A549 treated with AZD2906 at 1 μM for 4 hours (cell line): ENCODE data around the gene COA5. TPM values are rescaled to one million over a fixed set of nuclear protein-coding genes. Genes with fewer than 3 reads are reported as not detected.

Experiments used
- total RNA-seq: library from RNA; stranded (reverse); fragments of 200-300 nt; extraction: Qiagen RNA extraction; gene quantifications from 5 replicates; pipeline ENCODE4 v1.2.3, GENCODE V29; 2022

The COA5 gene, protein sequence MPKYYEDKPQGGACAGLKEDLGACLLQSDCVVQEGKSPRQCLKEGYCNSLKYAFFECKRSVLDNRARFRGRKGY
- 16.6 to 23.7 TPM (median 23.0 TPM) in 5 replicates for total RNA-seq

DNA sequence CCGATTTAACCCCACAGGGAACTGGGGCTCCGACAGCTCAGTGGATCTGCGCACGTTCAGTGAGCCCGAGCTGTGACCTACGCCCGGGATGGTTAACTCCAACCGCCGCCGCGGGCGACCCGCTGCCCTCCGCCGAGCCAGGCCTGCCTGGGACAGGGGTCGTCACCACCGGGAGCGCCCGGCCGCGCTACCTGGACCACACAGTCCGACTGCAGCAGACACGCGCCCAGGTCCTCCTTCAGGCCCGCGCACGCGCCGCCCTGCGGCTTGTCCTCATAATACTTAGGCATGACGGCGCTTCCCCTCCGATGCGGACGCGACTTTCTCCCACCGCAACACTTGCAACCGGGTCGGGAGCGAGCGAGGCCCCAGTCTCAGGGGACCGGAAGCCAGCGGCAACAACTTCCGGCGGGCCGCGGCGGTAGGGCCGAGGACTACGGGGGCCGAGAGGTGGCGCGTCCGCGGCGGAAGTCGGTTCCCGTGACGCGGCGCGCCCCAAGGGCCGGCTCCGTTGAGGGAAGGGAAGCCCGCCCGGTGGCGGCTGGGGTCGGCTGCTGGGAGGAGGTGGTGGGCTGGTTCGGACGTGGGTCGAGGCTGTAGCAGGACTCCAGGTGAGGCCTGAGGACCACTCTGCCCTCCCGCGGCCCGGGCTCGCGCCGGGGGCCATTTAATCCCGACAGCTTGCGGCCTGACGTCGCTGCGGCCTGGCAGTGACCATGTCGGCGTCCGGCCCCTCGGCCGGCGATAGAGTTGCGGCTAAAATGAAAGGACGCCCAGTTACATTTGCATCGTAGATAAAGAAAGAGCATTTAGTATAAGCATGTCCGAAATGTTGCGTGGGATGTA is at the start of gene COA5, which contains the start of gene UNC50:
Gene COA5 (minus strand): TSS at position 397 of the 846 bp plus-strand sequence. CDS start 107 bp downstream, at position 290.
Gene UNC50 (plus strand): TSS at position 474 of the 846 bp plus-strand sequence. CDS start 1,171 bp downstream, outside the sequence.

Other genes starting within 250 kb of the COA5 start
- gene INPP4A, start 163.7 kb downstream of the COA5 start, total RNA-seq: 6.6 to 9.5 TPM (median 8.3 TPM) in 5 replicates
- 40.5 to 45.0 TPM (median 43.8 TPM) in 5 replicates for gene UNC50, start 77 bp upstream of the COA5 start, total RNA-seq
- gene MGAT4A, start 122.6 kb upstream of the COA5 start, total RNA-seq: 1.9 to 3.0 TPM (median 2.6 TPM) in 5 replicates